Measurements from ENCODE around the gene ASB18. TPM values are rescaled to one million over a fixed set of nuclear protein-coding genes. Genes with fewer than 3 reads are reported as not detected.

The ASB18 gene
- total RNA-seq, 1 experiment from 2014 or later: not detected

- TF ChIP-seq ZSCAN18 (CRISPR knock-in tag; IDR thresholded peaks at IDR 0.05) (no peak), JUN (CRISPR knock-in tag; IDR thresholded peaks at IDR 0.05) (no peak), CDX4 (CRISPR knock-in tag; IDR thresholded peaks at IDR 0.05; ENCODE audit: borderline replicate concordance) (no peak), KAT7 (CRISPR knock-in tag; IDR thresholded peaks at IDR 0.05; ENCODE audit: borderline replicate concordance) (no peak), TP53 (CRISPR knock-in tag; IDR thresholded peaks at IDR 0.05) (no peak), NR2C2 (CRISPR knock-in tag; IDR thresholded peaks at IDR 0.05) (no peak)
Observed at GRCh38 chr2:236262238-236262637, 2.0 kb downstream of the ASB18 start (continued).

- Mint-ChIP-seq H3K4me1 (peaks cover 7% of the 10 kb centered on the region), H3K27me3 (ENCODE audit: low read depth) (peaks cover 5% of the 10 kb centered on the region), H3K9me3 (peaks cover 10% of the 10 kb centered on the region), H3K36me3 (no peaks in the 10 kb centered on the region), H3K4me3 (no peak overlapping the region), H3K27ac (no peak overlapping the region; the same call in 1 of the 2 replicates)
- CTCF ChIA-PET: no interaction called here
- ATAC-seq (no peak), DNase-seq (ENCODE audit: low spot score) (no peak)
- no peak for TF ChIP-seq FOXK1 (CRISPR knock-in tag; IDR thresholded peaks at IDR 0.05)
- no peak for TF ChIP-seq ZNF121 (CRISPR knock-in tag; IDR thresholded peaks at IDR 0.05)
- no peak for TF ChIP-seq RORB (CRISPR knock-in tag; IDR thresholded peaks at IDR 0.05)
- TF ChIP-seq PRRX2 (CRISPR knock-in tag; IDR thresholded peaks at IDR 0.05): no peak
- no peak for TF ChIP-seq SMAD3 (CRISPR knock-in tag; IDR thresholded peaks at IDR 0.05; ENCODE audit: borderline replicate concordance)
- no peak for TF ChIP-seq ARID4B (CRISPR knock-in tag; IDR thresholded peaks at IDR 0.05; ENCODE audit: borderline replicate concordance)
- no peak for TF ChIP-seq GTF2I (CRISPR knock-in tag; conservative IDR thresholded peaks at IDR 0.05)
- no peak for TF ChIP-seq AR (CRISPR knock-in tag; IDR thresholded peaks at IDR 0.05)
- no peak for TF ChIP-seq ZNF281 (CRISPR knock-in tag; IDR thresholded peaks at IDR 0.05)
- POLR2A ChIA-PET: no interaction called here
Observed at GRCh38 chr2:236261452-236261851, 2.8 kb downstream of the ASB18 start.

All from WTC11 (cell line).